Neural progenitor cell (in vitro differentiated cells): ENCODE data around the gene LRP1. TPM values are rescaled to one million over a fixed set of nuclear protein-coding genes. Genes with fewer than 3 reads are reported as not detected.

Experiments
- DNase-seq: peaks from one replicate; pipeline ENCODE4 v3.0.0-alpha.2; 2016; ENCODE audit warnings: low spot score
- H2AFZ ChIP-seq: fragments of 200-600 bp; sonication (generic); replicated peaks from 2 replicates; pipeline ENCODE4 v1.6.1; 2016; ENCODE audit warnings: antibody characterized with exemption
- H3F3A ChIP-seq: fragments of 200-600 bp; sonication (generic); 2 replicates; pipeline ENCODE4 v1.6.1; 2016; ENCODE audit warnings: antibody characterized with exemption, low read depth
- H3K27ac ChIP-seq: fragments of 200-600 bp; sonication (generic); 2 replicates; pipeline ENCODE4 v1.5.1; 2016; ENCODE audit warnings: mild to moderate bottlenecking
- H3K27me3 ChIP-seq: fragments of 200-600 bp; sonication (generic); 2 replicates; pipeline ENCODE4 v1.6.1; 2016; ENCODE audit warnings: mild to moderate bottlenecking, moderate library complexity
- H3K36me3 ChIP-seq: fragments of 200-600 bp; sonication (generic); 2 replicates; pipeline ENCODE4 v1.5.1; 2016
- H3K4me1 ChIP-seq: fragments of 200-600 bp; sonication (generic); 2 replicates; pipeline ENCODE4 v1.6.1; 2016; ENCODE audit warnings: mixed run types
- H3K4me2 ChIP-seq: fragments of 200-600 bp; sonication (generic); 2 replicates; pipeline ENCODE4 v1.6.1; 2016
- H3K4me3 ChIP-seq: fragments of 200-600 bp; sonication (generic); 2 replicates; pipeline ENCODE4 v1.5.1; 2016
- H3K79me2 ChIP-seq: fragments of 200-600 bp; sonication (generic); 2 replicates; pipeline ENCODE4 v1.6.1; 2016; ENCODE audit warnings: low read depth
- H3K9ac ChIP-seq: fragments of 200-600 bp; sonication (generic); 2 replicates; pipeline ENCODE4 v1.6.1; 2016
- H3K9me3 ChIP-seq: fragments of 200-600 bp; sonication (generic); 2 replicates; pipeline ENCODE4 v1.5.1; 2016; ENCODE audit warnings: low read depth
- H4K20me1 ChIP-seq: fragments of 200-600 bp; sonication (generic); 2 replicates; pipeline ENCODE4 v1.6.1; 2016; ENCODE audit warnings: low read depth
- H3K27ac Mint-ChIP-seq: 3 replicates; pipeline ENCODE4 v1.8.0; 2021; ENCODE audit warnings: mixed read lengths
- H3K27me3 Mint-ChIP-seq: 2 replicates; pipeline ENCODE4 v1.8.0; 2022; ENCODE audit warnings: low read depth, mild to moderate bottlenecking, inconsistent platforms, moderate library complexity, mixed read lengths; ENCODE audit not compliant: insufficient read depth
- H3K36me3 Mint-ChIP-seq: 3 replicates; pipeline ENCODE4 v1.8.0; 2021; ENCODE audit warnings: mixed read lengths
- H3K4me1 Mint-ChIP-seq: 3 replicates; pipeline ENCODE4 v1.8.0; 2021; ENCODE audit warnings: mixed read lengths
- H3K4me3 Mint-ChIP-seq: 3 replicates; pipeline ENCODE4 v1.8.0; 2021; ENCODE audit warnings: mild to moderate bottlenecking, moderate library complexity, mixed read lengths
- H3K9me3 Mint-ChIP-seq: 3 replicates; pipeline ENCODE4 v1.8.0; 2020; ENCODE audit warnings: mixed read lengths
- CTCF ChIP-seq: fragments of 200-600 bp; sonication (generic); IDR thresholded peaks from 2 replicates; pipeline ENCODE4 v1.5.1; 2017; ENCODE audit warnings: antibody characterized with exemption, mild to moderate bottlenecking
- EZH2 ChIP-seq: fragments of 200-600 bp; sonication (generic); IDR thresholded peaks from 2 replicates; pipeline ENCODE4 v1.6.1; 2017; ENCODE audit warnings: antibody characterized with exemption, mild to moderate bottlenecking, moderate library complexity
- EZH2phosphoT487 ChIP-seq: fragments of 200-600 bp; sonication (generic); IDR thresholded peaks from 2 replicates; pipeline ENCODE4 v1.6.1; 2017; ENCODE audit warnings: antibody characterized with exemption
- total RNA-seq: library from RNA; depleted of rRNA; stranded (reverse); fragments of >200 nt; gene quantifications from 2 replicates; pipeline ENCODE4 v1.2.3, GENCODE V29; 2015; ENCODE audit warnings: low replicate concordance

Gene LRP1
- total RNA-seq, 1 donor from 2014 or later: 13.9 TPM

- DNase-seq: no peak
- Histone ChIP-seq H3K27ac (no peak overlapping the region), H3K27me3 (no peaks in the 10 kb centered on the region), H3K9me3 (no peaks in the 10 kb centered on the region), H3K79me2 (no peaks in the 10 kb centered on the region), H3K4me3 (no peak overlapping the region), H3K4me2 (no peak overlapping the region), H3F3A (peaks cover 7% of the 10 kb centered on the region), H3K4me1 (peaks cover 5% of the 10 kb centered on the region), H2AFZ (no peak overlapping the region), H4K20me1 (no peaks in the 10 kb centered on the region), H3K36me3 (no peaks in the 10 kb centered on the region), H3K9ac (no peak overlapping the region)
- Mint-ChIP-seq H3K4me1 (peaks cover 3% of the 10 kb centered on the region), H3K9me3 (peaks cover 2% of the 10 kb centered on the region), H3K27me3 (peaks cover 4% of the 10 kb centered on the region), H3K4me3 (no peak overlapping the region), H3K27ac (no peak overlapping the region), H3K36me3 (peaks cover 6% of the 10 kb centered on the region)
- TF ChIP-seq EZH2phosphoT487 (no peak), EZH2 (no peak), CTCF (no peak)
These were observed 122.3 kb downstream of the LRP1 start for GRCh38 chr12:57250541-57250940.

GRCh38 chr12:57250956-57251355 lies 122.7 kb downstream of the LRP1 start, which contains the start of gene STAC3:
Gene STAC3, minus strand, starts transcription at chr12:57251187. Its CDS starts 1,551 bp downstream, at chr12:57249636.
- Histone ChIP-seq H3F3A (peaks cover 7% of the 10 kb centered on the region), H3K9ac (no peak within 1 kb of the TSS), H3K27ac (no peak within 1 kb of the TSS), H3K79me2 (no peaks in the 10 kb centered on the region), H3K4me3 (no peak within 1 kb of the TSS), H4K20me1 (no peaks in the 10 kb centered on the region), H3K4me2 (no peak within 1 kb of the TSS), H3K4me1 (peaks cover 5% of the 10 kb centered on the region), H2AFZ (no peak within 1 kb of the TSS), H3K27me3 (no peaks in the 10 kb centered on the region), H3K9me3 (no peaks in the 10 kb centered on the region), H3K36me3 (no peaks in the 10 kb centered on the region)
- H3K36me3 Mint-ChIP-seq: peaks cover 10% of the 10 kb centered on the region
- peaks cover 4% of the 10 kb centered on the region for H3K27me3 Mint-ChIP-seq
- TF ChIP-seq EZH2phosphoT487: no peak
- no peak for TF ChIP-seq CTCF
- TF ChIP-seq EZH2: no peak
- H3K4me3 Mint-ChIP-seq: no peak within 1 kb of the TSS
- H3K9me3 Mint-ChIP-seq: peaks cover 2% of the 10 kb centered on the region
- DNase-seq: no peak
- peaks cover 3% of the 10 kb centered on the region for H3K4me1 Mint-ChIP-seq
- H3K27ac Mint-ChIP-seq: no peak within 1 kb of the TSS

GRCh38 chr12:57254506-57255280 lies 126.4 kb downstream of the LRP1 start:
- peaks cover 3% of the 10 kb centered on the region for H3F3A ChIP-seq
- H3K27ac ChIP-seq: no peak overlapping the region
- no peaks in the 10 kb centered on the region for H4K20me1 ChIP-seq
- Mint-ChIP-seq H3K4me1 (peaks cover 3% of the 10 kb centered on the region), H3K36me3 (peaks cover 19% of the 10 kb centered on the region), H3K9me3 (no peaks in the 10 kb centered on the region), H3K4me3 (no peak overlapping the region), H3K27me3 (peaks cover 4% of the 10 kb centered on the region), H3K27ac (no peak overlapping the region)
- no peak overlapping the region for H3K4me2 ChIP-seq
- no peak for DNase-seq
- H3K79me2 ChIP-seq: no peaks in the 10 kb centered on the region
- no peaks in the 10 kb centered on the region for H3K9me3 ChIP-seq
- H3K4me1 ChIP-seq: peaks cover 5% of the 10 kb centered on the region
- no peaks in the 10 kb centered on the region for H3K27me3 ChIP-seq
- H3K9ac ChIP-seq: no peak overlapping the region
- no peaks in the 10 kb centered on the region for H3K36me3 ChIP-seq
- H2AFZ ChIP-seq: no peak overlapping the region
- TF ChIP-seq EZH2phosphoT487 (no peak), EZH2 (no peak), CTCF (no peak)
- H3K4me3 ChIP-seq: no peak overlapping the region
